Dedifferentiated amniotic fluid mesenchymal stem cell (primary cell): ENCODE measurements around the gene PRR9.
"Not testable (repeated sequence)": the region's sequence is repeated elsewhere in the genome, so short reads cannot be mapped to it uniquely, and the experiment has no call there.

Experiments
- DNase-seq: peaks from one replicate; pipeline ENCODE4 v3.0.0-alpha.2; 2016; ENCODE audit errors: extremely low spot score

Gene PRR9

DNA sequence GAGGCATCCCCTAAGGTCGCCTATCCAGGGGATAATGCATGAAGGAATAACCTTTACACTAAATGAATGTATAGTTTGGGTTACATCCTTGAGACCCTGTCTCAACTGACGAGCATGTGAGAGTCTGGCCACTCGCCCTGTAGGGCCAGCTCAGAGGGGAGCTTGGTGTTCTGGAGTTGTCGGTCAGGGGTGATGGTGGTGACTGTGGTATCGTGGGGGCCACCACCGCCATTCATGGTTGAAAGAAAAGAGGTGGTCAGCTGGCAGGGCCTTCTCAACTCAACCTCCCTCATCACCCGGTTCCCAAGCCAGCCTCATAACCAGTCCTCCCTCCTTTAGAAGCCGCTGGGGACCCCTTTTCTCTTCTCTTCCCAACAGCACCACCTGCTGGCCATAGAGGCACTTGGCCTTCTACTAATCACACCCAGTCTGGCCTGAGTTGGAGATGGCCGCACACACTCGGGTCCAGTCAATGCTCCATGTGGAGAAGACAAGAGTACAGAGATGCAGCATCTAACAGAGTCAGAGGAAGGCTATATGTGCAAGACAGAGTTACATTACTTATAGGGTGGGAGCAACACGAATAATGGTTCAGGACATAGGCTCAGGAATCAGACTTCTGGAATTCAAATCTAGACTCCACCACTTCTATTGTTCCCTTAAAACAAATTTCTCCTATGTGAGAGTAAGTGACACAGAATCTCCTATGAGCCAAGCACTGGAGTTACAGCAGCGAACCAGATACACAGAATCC is 11.9 kb downstream of the PRR9 start:
- DNase-seq = not testable (repeated sequence)

DNA sequence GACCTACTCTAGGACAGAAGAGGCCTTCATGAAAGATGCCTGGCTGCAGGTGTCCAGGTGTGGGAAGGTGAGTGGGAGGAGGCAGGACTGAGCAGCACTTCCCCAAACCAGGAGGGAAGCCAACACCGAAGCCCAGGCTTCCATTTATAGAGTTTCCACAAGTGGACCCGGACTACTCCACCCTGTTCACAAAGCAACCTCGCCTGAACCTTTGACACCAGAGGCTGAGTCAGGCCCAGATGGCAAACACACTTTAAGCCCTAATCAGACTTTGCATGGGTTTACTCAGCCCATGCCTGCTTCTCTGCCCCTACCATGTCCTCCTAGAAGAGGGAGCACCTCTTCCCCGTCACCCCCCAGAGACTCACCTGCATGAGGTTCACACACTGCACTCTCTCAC is 14.0 kb downstream of the PRR9 start:
- DNase-seq = no peak

- no peak for DNase-seq
Observed at GRCh38 chr1:153231785-153232184, 14.4 kb downstream of the PRR9 start.

DNA sequence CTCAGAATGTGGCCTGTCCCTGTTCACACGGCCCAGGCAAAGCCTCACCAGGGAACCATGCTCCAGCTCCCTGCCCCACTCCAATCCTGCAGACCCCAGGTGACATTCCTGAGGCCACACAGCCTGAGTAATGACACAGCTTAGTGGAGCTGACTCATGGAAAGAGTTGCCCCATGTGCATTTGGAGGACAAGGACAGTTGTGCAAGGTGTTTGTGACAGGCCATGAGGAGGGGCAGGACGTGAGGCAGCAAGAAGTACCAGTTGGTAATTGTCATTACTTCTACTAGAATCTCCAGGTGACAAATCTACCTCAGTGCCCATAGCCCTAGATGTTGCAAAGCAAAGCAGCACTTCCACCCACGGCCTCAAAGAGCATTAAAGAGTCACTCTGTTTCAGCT is 15.2 kb downstream of the PRR9 start:
- no peak for DNase-seq

DNA sequence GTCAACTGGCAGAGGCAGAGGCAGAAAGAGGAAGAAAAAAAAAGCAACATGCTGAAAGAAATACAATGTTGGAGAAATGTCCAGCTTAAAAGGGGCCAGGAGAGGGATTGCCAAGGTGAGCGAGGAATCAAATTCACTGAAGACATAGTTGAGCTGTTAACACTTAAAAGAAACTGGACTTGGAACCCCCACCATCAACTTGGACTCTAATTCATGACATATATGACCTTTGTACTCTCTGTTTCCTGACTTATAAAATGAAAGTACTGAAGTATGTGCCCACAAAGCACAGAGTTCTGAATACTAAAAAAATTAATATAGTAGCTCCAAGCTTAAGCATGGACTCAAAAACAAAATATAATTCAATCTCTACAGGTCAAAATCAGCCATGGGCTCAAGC is 16.1 kb downstream of the PRR9 start:
- DNase-seq = no peak

- DNase-seq = no peak
Observed at GRCh38 chr1:153238527-153238926, 21.1 kb downstream of the PRR9 start.

DNA sequence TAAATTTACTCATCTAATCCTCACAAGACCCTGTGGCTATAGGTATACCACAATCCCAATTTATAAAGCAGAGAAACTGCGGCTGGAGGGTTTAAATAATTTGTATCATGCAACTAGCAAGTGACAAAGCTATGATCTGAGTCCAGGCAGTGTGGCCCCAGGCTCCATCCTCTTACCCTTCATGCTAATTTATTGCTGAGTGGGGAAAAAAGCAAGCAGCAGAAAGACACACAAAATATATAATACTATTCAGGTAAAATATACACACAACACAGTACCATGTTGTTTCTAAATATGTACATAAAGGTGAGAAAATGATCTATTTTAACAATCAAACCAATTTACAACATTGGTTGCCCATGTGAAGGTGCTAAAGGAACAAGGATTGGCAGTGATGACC is 24.8 kb downstream of the PRR9 start:
- DNase-seq = no peak

GRCh38 chr1:153245466-153245865 is 28.1 kb downstream of the PRR9 start:
- DNase-seq = no peak

GRCh38 chr1:153246018-153246417 is 28.6 kb downstream of the PRR9 start:
- no peak for DNase-seq

GRCh38 chr1:153246825-153247224 is 29.4 kb downstream of the PRR9 start:
- no peak for DNase-seq

DNA sequence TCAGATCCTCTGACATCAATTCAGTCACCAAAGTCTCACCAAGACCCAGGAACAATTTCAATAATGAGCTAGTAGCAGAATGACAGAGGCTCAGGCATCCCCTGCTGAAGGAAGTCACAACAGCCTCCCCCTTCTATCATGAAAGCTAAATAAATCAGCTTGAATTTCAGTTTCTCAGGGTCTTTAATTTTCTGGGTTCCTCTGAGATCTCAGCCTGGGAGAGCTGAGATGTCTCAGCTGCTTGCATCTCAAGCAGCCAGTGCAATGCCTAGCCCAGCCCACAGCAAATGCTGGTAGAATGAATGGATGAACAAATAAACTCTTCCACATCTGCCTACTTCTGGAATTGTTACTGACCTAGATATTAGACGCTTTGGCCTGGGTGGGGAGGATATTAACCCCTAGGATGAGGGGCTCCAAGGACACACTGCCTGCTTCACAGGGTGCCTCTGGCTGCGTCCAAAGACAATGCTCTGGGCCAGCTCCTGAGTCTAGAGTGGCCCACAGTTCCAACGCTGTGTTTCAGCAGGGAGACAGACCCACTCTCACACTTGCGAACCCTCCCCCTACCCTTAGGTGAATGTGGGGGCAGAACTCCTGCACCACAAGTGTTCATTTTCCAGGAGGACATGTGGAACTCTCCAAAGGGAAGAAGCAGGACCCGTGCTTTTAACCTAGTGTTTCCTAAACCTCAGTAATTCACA is 30.9 kb downstream of the PRR9 start:
- DNase-seq = no peak

GRCh38 chr1:153250166-153250565 is 32.8 kb downstream of the PRR9 start:
- DNase-seq = no peak

- no peak for DNase-seq
Observed at GRCh38 chr1:153251087-153251486, 33.7 kb downstream of the PRR9 start.

DNA sequence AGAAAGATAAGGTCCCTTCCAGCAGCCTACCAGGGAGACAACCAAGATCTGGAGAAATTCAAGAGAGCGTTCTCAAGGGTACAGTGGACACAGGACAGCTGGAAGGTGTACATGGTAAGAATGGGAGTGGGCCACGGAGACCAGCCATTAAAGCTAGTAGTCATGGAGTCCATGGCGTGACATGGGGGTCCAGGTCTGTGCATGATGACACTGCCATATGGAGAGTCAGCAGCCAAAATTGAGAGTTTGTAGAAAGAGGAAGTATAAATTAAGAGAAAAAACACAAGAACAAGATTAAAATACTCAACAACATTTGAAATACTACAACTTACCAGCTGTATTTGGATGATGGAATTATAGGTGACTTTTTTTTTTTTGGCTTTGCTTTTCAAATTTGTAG is 34.2 kb downstream of the PRR9 start:
- DNase-seq = no peak

GRCh38 chr1:153251988-153252387 is 34.6 kb downstream of the PRR9 start:
- DNase-seq = no peak

DNA sequence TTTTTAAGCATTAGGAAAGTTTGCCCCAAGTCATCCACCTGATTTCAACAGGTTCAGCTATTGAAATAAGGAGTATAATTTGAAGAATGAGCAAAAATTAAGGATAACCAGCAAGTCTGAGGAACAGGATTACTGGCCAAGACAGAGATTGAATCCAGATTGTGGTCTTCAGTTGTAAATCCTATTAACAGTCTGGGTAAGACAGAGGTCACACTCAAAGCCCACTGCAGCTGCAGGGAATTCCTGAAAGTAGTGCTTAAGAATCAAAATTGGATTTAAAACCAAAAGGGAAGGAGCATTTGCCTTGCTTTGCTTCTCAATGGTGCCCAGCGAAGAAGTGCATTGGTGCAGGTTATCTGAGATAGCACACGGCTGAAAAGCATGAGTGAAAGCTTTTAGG is 35.7 kb downstream of the PRR9 start:
- no peak for DNase-seq

- DNase-seq = no peak
Observed at GRCh38 chr1:153253693-153254092, 36.3 kb downstream of the PRR9 start.

- DNase-seq = no peak
Observed at GRCh38 chr1:153259387-153259786, 42.0 kb downstream of the PRR9 start, which contains the start of gene LORICRIN. Gene LORICRIN, plus strand, starts transcription at chr1:153259687. Its CDS starts 1,263 bp downstream, at chr1:153260950.

- DNase-seq = no peak
Observed at GRCh38 chr1:153260585-153261280, 43.3 kb downstream of the PRR9 start.

GRCh38 chr1:153261281-153262069 is 44.1 kb downstream of the PRR9 start:
- DNase-seq = no peak

GRCh38 chr1:153262070-153262366 is 44.6 kb downstream of the PRR9 start:
- DNase-seq = no peak

DNA sequence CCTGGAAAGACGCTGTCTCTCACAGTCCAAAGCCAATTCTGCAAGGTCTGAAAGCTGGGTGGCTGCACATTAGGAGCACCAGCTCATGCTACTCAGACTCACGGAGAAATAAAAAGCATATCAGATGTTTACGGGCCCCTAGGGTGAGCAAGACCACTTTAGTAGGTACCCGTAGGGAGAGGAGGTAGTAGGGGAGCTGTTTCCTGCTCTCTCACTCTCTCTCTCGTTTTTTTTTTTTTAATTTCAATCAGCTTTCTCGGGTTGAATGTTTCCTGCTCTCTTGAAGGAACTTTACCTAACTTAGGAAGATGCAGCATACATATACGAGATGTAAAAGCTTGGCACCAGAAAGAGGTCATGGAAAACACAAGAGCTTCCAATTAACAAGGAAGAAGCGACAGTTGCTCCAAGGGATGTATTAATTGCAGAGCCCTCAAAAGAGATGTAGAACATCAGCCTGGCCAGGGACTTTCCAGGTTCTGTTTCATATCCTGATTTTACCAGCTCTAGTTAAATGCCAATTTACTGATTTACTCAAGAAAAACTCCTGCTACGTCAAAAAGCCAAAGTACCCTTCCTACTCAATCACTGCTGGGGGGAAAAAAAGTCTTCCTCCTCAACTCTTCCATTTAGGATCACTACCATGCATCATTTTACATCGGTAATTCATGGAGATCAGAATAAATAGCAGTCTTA is 45.2 kb downstream of the PRR9 start:
- no peak for DNase-seq
